ENCODE results near the gene SEMA6A. TPM values are rescaled to one million over a fixed set of nuclear protein-coding genes. Genes with fewer than 3 reads are reported as not detected.

The SEMA6A gene
- total and polyA plus RNA-seq, 2 of the 13 experiments (the other 11 are each of a cell fraction or from before 2014, with no cell fraction given) = 5.1 to 6.5 TPM

DNA sequence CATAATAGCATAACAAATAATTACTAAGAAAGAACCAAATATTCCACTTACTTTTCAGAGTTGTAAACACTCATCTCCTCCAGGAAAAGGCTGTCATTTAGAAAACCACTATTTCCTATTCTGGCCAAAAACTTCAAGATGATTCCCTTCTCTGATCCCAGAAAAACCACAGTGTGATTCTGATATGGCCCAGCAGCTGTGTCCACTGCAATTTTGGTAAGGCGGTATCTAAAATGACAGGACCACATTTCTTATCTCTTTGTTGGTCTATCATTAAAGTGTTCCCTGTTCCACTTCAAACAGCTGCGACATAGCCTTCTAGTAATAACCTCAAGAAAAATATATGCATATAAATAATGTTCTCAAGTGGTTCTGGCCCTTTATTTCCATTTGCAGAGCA lies 96.1 kb downstream of the SEMA6A start:
- Histone ChIP-seq H3K4me3 (replicated peaks in 1 of 3; ENCODE audit: insufficient read depth in 1 of 3, low read depth in 2 of 3, low read length in 3 of 3) (no peak overlapping the region), H3K4me1 (ENCODE audit: insufficient read depth, low read length) (no peaks in the 10 kb centered on the region; the same call in 1 of the 2 replicates), H3K9ac (ENCODE audit: insufficient read depth, low read depth, low read length) (no peak overlapping the region), H3K9me3 (ENCODE audit: low read length) (peaks cover 16% of the 10 kb centered on the region), H3K36me3 (replicated peaks in 1 of 2; ENCODE audit: control insufficient read depth in 1 of 2, insufficient read depth in 2 of 2, low read length in 2 of 2) (peaks cover 3 to 21% of the 10 kb centered on the region in 2 experiments), H2AFZ (ENCODE audit: low read length) (no peak overlapping the region), H3K27me3 (ENCODE audit: control insufficient read depth in 1 of 2, insufficient read depth in 2 of 2, low read length in 2 of 2) (no peaks in the 10 kb centered on the region), H3K79me2 (ENCODE audit: insufficient read depth, low read length) (no peaks in the 10 kb centered on the region), H3K27ac (ENCODE audit: extremely low read length, insufficient read depth, low read length) (no peak overlapping the region), H4K20me1 (ENCODE audit: insufficient read depth, low read length) (no peaks in the 10 kb centered on the region), H3K4me2 (ENCODE audit: low read depth, low read length) (no peak overlapping the region)
- ChIA-PET POLR2A (no interaction called here), CTCF (ENCODE audit: low intra/inter-chr PET ratio, low total read pairs) (no interaction called here)
- 92% methylated on average over 2 of the region's 2 CpGs for WGBS (ENCODE audit: low lambda C conversion rate)
- BruUV-seq (replicated peaks) = no TSS peak
- no peak for TF ChIP-seq ZHX1 (CRISPR knock-in tag; IDR thresholded peaks at IDR 0.05; ENCODE audit: low read depth)
- TF ChIP-seq SMC3 (IDR thresholded peaks at IDR 0.05; ENCODE audit: low read length) = no peak
- no peak for TF ChIP-seq KLF12 (CRISPR knock-in tag; IDR thresholded peaks at IDR 0.05; ENCODE audit: borderline replicate concordance)
- TF ChIP-seq, protein P1, sequence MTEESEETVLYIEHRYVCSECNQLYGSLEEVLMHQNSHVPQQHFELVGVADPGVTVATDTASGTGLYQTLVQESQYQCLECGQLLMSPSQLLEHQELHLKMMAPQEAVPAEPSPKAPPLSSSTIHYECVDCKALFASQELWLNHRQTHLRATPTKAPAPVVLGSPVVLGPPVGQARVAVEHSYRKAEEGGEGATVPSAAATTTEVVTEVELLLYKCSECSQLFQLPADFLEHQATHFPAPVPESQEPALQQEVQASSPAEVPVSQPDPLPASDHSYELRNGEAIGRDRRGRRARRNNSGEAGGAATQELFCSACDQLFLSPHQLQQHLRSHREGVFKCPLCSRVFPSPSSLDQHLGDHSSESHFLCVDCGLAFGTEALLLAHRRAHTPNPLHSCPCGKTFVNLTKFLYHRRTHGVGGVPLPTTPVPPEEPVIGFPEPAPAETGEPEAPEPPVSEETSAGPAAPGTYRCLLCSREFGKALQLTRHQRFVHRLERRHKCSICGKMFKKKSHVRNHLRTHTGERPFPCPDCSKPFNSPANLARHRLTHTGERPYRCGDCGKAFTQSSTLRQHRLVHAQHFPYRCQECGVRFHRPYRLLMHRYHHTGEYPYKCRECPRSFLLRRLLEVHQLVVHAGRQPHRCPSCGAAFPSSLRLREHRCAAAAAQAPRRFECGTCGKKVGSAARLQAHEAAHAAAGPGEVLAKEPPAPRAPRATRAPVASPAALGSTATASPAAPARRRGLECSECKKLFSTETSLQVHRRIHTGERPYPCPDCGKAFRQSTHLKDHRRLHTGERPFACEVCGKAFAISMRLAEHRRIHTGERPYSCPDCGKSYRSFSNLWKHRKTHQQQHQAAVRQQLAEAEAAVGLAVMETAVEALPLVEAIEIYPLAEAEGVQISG (CRISPR knock-in tag; IDR thresholded peaks at IDR 0.05) = no peak
- intact Hi-C loops (cut with micrococcal nuclease; ENCODE audit: unreplicated experiment) (no loop called here), in situ Hi-C loops (cut with HindIII; ENCODE audit: extremely low pct_ligation_motif_present, low pct_unique_long_range_greater_than_20kb) (no loop called here)
- ATAC-seq = no peak
- no peak for FAIRE-seq
- no peak for DNase-seq (ENCODE audit: low spot score)

All from HepG2 (cell line).